Measurements from ENCODE around the gene FRA10AC1.
A peak's percentile ranks its signal among the peaks of the same experiment; 100 is the strongest.

Gene FRA10AC1

GRCh38 chr10:93702210-93703001, at the start of gene FRA10AC1:
Gene FRA10AC1 (minus strand): TSS chr10:93702592. CDS start chr10:93700106, 2,486 bp downstream.
- DNase-seq (ENCODE audit: low spot score): peak; percentile 93

GRCh38 chr10:93751832-93752231, 49.4 kb upstream of the FRA10AC1 start:
- DNase-seq (ENCODE audit: low spot score): peak; percentile 41

- DNase-seq (ENCODE audit: low spot score): no peak
Measured at GRCh38 chr10:93751124-93751523, 48.7 kb upstream of the FRA10AC1 start.

- no peak for DNase-seq (ENCODE audit: low spot score)
Measured at GRCh38 chr10:93749218-93749799, 46.9 kb upstream of the FRA10AC1 start.

- peak; percentile 76 for DNase-seq (ENCODE audit: low spot score)
Measured at GRCh38 chr10:93746844-93747284, 44.5 kb upstream of the FRA10AC1 start.

- peak; percentile 54 for DNase-seq (ENCODE audit: low spot score)
Measured at GRCh38 chr10:93745408-93746065, 43.1 kb upstream of the FRA10AC1 start.

GRCh38 chr10:93742633-93743349, 40.4 kb upstream of the FRA10AC1 start:
- DNase-seq (ENCODE audit: low spot score): no peak

GRCh38 chr10:93741367-93741766, 39.0 kb upstream of the FRA10AC1 start:
- DNase-seq (ENCODE audit: low spot score): no peak

- DNase-seq (ENCODE audit: low spot score): no peak
Measured at GRCh38 chr10:93726024-93726423, 23.6 kb upstream of the FRA10AC1 start.

GRCh38 chr10:93723153-93723552, 20.8 kb upstream of the FRA10AC1 start:
- no peak for DNase-seq (ENCODE audit: low spot score)

- DNase-seq (ENCODE audit: low spot score): no peak
Measured at GRCh38 chr10:93722550-93722949, 20.2 kb upstream of the FRA10AC1 start.

- no peak for DNase-seq (ENCODE audit: low spot score)
Measured at GRCh38 chr10:93719901-93720300, 17.5 kb upstream of the FRA10AC1 start.

- DNase-seq (ENCODE audit: low spot score): no peak
Measured at GRCh38 chr10:93718937-93719725, 16.7 kb upstream of the FRA10AC1 start.

GRCh38 chr10:93716766-93717165, 14.4 kb upstream of the FRA10AC1 start:
- no peak for DNase-seq (ENCODE audit: low spot score)

- DNase-seq (ENCODE audit: low spot score): no peak
Measured at GRCh38 chr10:93715345-93715744, 13.0 kb upstream of the FRA10AC1 start.

GRCh38 chr10:93712593-93712992, 10.2 kb upstream of the FRA10AC1 start:
- no peak for DNase-seq (ENCODE audit: low spot score)

- no peak for DNase-seq (ENCODE audit: low spot score)
Measured at GRCh38 chr10:93711891-93712290, 9.5 kb upstream of the FRA10AC1 start.

- DNase-seq (ENCODE audit: low spot score): no peak
Measured at GRCh38 chr10:93710333-93710909, 8.0 kb upstream of the FRA10AC1 start.

- no peak for DNase-seq (ENCODE audit: low spot score)
Measured at GRCh38 chr10:93707623-93708022, 5.2 kb upstream of the FRA10AC1 start.

- DNase-seq (ENCODE audit: low spot score): no peak
Measured at GRCh38 chr10:93704451-93704850, 2.1 kb upstream of the FRA10AC1 start.

- no peak for DNase-seq (ENCODE audit: low spot score)
Measured at GRCh38 chr10:93703841-93704240, 1.4 kb upstream of the FRA10AC1 start.

Measured in COLO829 (cell line).